Stimulated activated CD4-positive, alpha-beta T cell treated with anti-CD3 and anti-CD28 coated beads, Interleukin-4, amount 100 ng/mL, for 48 hours (primary cell): ENCODE measurements around the gene DNAJC5.

ENCODE experiments used
- DNase-seq, 2 donors: peaks; one replicate each; pipeline ENCODE4 v3.0.0-alpha.2; 2020; ENCODE audit warnings: low read depth in 2 of 2

The DNAJC5 gene

DNA sequence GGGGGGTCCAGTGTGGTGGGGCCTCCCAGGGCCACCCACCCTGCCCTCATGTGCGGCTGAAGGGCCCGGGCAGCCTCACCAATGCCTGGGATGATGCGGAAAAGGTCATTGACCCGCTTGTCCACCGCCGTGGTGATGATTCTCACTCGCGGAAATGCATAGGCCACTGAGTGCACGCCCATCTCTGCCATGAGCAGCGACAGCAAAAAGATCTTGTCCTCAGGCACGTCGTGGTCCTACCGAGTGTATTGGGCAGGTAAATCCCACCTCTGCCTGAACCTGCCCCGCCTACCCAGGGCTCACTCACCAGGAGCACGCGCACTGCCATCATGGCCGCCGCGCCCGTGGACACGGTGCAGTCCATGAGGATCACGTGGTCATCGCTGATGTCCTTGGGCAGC, 45.1 kb downstream of the DNAJC5 start:
- DNase-seq: no peak

DNA sequence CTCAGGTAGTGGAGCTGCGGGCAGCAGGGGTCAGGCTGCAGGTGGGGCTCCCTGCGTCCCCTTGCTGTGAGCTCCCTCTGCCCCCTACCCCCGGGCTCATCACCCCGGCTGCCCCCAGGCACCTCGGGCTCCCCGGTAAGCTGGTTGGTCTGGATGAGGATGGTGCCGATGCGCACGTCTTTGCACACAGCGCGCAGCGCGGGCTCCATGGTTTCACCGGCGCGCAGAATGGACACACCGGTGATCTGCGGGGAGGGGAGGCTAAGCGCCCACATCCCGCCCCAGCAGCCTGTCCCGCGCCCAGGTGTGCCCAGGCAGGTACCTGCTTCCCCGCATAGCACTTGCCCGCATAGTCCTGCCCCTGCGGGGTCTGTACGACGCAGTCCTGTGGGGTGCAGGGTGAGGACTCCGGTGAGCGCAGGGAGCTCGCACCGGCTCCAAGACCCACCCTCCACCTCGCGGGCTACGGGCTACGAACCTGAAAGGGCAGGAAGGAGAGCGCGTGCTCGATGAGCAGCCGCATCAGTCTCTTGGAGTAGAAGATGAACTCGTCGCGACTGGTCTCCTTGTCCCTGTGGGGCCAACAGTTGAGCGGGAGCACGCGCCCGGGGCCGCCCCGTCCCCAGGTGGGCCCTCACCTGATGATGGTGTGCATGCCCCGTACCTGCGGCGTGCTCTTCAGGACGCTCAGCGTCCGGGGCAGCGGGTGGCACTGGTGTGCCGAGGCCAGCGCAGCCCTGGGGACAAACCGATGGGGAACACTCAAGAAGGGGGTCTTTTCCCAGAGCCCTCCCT, 45.7 kb downstream of the DNAJC5 start:
- no peak for DNase-seq

DNA sequence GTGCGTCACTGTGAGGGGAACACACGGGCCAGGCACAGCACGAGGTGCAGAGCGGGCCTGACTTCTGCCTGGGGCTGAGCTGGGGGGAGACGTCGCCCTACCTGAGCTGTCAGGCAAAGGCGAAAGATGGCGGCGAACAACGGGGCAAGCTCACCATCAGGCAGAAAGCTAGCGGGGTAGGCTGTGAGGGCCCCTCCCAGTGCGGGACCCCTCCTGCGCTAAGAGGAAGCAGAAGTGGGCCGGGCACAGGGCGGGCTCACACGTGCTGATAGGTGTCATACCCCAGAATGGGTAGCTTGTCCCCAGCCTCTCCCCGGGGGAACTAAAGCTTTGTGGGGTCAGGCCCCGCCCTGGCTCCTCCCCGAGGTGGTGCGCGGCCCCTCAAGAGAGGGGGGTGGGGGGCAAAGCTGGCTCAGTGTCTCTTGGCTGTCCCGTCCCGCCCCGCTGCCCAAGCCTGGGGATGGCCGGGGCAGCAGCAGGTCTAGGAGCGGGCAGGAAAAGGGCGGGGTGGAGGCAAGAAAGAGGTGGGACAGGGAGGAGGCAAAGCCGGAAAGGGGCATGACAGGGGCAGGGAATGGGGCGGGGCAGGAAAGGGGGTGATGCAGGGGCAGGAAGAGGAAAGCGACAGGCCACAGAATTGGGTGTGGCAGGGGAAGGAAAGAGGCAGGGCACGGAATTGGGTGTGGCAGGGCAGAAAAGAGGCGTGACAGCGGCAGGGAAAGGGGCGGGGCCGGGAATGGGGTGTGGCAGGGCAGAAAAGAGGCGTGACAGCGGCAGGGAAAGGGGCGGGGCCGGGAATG, 46.6 kb downstream of the DNAJC5 start:
- peak; percentile 59 to 64 for DNase-seq

DNA sequence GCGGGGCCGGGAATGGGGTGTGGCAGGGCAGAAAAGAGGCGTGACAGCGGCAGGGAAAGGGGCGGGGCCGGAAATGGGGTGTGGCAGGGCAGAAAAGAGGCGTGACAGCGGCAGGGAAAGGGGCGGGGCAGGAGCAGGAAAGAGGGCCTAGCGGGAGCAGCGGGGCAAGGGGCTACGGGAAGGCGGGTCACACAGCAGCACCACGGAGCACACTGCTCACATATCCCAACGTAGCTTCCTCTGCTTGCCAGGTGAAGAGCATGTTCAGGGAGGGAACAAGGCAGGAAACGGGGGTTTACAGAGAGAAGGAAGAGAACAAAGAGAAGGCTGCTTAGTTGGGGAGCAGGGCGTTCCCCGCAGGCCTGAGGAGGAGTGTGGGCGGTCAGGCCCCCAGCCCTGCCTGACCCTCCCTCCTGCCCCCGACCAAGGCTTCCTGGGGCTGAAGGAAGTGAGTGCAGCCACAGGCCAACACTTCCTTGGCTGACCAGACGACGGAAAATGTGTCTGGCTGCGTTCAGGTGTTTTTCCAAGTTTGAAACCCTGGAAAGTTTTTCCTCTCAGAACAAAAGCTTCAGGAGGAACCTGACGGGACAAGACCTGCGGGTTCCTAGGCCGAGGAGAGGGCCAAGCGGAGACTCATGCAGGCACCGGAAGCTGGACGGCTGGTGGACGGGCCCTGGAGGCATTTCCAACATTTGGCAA, 47.5 kb downstream of the DNAJC5 start:
- DNase-seq: peak in 1 of 2 donors; percentile 60

DNA sequence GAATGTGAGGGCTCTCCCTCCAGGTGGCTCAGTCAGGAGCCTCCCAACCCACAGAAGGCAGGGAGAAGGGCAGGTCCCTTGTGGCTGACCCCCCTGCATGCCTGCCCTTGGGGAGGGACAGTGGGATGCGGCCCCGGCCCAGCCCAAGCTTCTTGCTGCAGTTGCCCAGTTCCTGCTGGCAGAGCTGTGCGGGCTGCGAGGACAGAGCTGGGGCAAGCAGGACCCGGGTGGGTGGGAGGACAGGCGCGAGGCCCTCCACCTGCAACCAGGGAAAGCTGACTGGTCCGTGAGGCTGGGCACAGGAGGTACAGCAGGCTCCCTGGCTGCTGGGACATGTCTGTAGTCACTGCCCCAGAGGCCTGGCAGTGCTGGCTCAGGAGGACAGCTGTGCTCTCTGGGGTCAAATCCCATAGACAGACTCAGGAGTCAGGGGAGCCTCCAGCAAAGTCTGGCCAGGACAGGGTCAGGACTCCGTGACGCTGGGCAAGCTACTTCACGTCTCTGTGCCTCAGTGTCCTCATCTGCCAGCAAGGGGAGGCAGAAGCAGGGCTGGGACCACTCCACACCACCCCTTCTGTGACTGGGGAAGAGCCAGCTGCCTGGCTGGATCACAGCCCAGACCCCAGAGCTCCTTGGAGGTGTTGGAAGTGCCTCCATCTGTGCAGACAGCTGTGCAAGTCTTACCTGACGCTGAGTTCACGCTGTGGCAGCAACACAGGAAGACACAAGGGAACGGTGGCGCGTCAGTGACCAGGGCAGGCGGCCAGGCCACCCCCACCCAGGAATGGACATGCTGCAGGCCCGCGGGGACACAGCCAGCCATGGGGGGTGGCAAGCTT, 48.3 kb downstream of the DNAJC5 start:
- no peak for DNase-seq

DNA sequence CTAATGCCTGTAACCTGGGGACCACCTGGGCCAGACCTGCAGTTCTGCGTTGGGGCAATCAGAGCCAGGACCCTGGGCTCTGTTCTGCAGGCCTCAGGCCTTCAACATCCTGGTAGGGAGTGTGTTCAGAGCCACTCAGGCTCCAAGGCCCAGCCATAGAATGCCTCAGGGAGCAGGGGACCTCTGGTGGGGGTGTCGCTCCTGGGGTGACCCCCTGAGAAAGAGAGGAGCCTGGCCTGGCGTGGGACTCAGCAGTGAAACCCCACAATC, 48.8 kb downstream of the DNAJC5 start:
- DNase-seq: no peak

DNA sequence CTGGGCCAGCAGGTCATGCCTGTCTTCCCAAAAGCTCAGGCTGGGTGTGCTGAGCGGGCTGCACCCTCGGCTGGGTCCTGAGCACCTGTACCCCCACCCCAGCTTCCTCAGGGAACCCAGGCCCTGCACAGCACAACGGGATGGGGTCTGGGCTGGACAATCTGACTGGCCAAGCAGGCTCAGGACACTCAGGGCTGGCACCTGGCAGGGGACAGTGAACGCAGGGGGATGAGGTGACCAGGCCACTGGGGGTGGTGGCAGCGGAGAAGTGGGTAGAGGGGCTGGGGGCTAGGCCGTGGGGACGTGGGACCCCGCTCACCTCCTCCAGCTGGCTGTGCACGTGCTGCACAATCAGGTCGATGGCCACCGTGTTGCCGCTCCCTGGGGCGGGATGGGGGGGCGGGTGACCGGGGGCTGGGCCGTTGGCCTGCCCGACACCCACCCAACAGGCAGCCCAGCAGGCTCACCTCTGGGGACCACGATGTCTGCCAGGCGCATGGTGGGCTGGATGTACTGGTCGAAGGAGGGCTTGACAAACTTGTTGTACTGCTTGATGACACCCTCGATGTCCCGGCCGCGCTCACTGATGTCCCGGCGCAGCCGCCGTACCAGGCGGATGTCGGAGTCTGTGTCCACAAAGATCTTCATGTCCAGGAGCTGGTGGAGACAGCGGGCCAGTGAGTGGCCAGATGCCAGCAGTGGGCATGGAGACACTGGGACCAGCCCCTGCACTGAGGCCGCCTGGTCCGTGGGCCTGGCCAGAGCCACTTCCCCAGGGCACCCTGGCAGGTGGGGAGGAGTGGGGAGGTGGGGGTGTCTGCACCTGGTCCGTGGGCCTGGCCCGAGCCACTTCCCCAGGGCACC, 49.4 kb downstream of the DNAJC5 start:
- no peak for DNase-seq

DNA sequence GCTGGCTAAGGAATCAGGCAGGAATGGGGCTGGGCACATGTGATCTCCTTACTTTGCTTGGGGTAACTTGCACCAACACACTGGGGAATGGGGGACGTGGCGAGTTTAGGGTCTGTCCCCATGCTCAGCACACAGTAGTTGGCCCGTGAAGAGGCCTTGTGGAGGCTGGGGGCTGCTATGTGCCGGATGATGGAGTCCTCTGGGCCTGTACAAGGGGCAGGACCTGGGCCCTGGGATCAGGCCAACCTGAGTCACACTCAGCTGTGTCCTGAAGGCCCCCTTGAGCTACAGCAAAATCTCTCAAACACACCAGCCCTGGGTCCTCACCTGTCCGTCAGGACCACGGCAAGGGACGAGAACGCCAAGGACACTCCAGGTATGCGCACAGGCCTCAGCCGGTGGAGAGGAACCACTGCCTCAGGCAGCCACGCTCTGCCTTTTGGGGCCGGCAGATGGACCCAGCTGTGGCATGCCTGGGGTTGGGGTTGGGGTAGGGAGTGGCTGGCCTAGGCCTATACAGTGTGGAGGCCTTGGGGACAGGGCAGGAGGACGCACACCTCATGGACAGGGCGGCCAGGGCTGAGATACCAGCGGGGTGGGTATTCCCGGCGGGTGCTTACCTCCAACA, 50.2 kb downstream of the DNAJC5 start:
- no peak for DNase-seq

DNA sequence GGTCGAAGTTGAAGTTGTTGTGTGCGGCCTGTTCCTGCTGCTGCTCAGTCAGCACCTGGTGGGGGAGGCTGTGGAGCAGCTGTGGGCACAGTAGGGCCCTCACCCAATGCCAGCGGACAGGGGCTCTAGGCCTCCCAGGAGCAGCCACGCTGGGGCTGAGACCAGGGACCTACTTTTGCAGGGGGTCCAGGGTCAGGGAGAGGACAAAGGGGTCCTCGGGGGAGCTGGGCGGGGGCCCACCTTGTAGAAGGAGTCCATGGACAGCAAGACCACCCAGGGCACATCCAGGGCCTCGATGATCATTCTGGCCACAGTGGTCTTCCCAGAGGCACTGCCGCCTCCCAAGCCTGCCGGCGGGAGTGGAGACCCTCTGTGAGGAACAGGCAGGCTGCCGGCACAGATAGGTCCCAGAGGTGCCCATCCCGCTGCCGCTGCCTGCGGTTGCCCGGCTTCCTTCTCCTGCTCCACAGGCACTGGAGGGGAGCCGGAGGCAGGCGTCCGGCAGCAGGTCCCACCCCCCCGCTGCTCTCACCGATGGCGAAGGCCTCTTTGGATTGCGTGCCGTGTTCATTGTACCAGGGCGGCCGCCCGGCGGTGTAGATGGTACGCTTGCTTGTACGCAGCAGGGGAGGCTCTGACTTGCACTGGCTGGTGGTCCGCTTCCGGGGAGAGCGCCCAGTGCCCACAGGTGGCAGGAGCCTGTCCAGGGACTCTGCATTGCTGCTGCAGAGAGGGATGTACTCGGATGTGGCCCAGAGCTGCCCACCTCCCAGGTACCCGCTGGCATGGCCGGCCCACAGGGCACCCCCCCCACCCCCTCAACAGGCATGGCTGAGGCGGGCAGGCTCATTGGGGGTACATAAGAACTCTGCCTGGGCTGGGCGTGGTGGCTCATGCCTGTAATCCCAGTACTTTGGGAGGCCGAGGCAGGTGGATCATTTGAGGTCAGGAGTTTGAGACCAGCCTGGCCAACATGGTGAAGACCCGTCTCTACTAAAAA, 51.3 kb downstream of the DNAJC5 start:
- DNase-seq: no peak

DNA sequence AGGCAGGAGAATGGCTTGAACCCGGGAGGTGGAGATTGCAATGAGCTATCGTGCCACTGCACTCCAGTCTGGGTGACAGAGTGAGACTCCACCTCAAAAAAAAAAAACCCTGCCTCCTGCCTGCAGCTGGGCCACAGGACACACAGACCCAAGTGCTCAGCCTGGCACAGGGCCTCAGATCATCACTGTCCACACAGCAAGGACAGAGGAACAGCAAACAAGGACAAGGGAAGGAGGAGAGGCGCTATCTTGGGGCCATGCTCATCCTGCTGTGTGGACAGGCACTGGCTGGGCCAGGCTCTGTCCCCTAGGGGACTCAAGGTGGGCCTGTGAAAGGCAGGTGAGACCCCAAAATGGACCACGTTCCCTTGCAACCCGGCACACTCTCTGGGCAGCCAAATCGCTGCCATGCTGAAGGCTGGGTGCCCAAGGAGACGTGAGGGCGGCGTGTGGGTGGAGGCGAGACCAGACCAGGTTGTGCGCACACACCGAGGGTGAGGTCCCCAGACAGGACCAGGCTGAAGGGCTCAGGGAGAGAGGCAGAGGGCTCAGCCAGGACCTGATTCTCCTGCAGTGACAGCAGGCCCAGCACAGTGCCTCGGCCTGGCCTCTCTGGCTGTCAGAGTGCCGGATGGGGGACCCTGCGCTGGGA, 52.2 kb downstream of the DNAJC5 start:
- DNase-seq: no peak

DNA sequence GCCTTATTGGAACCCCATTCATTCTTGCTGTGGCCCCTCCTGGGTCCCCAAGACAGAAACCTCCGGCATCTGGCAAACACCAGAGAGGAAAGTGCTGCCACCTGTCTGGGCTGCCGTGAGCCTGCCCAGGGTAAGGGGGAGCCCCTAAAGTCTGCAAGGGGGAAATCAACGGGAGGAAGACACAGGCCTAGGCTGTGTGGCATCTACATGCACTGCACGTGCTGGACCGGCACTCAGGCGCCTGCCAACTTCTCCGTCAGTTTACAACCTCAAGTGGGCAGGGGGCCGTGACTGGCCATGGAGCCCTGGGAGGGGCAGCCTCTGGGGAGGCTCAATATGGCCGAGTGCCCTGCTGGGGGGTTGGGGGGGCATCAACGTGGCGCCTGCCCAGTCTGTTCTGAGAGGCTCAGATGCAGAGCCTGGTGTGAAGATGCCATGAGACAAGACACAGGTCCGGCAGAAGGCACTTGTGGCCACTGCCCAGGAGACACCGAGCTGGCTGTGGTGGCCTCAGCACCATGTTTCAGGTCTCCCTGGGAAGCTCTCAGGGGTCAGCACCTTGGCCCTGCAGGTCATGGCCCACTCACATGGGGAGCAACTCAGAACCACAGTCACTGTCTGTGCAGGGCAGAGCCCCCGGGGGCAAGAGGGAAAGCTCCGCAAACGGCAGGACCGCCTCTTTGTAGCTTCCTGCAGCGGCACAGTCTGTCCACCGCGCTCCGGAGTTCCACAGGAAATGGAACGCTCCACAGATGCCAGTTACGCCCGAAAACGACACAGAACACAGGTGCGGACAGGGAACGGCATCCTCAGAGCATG, 52.9 kb downstream of the DNAJC5 start:
- DNase-seq: no peak

DNA sequence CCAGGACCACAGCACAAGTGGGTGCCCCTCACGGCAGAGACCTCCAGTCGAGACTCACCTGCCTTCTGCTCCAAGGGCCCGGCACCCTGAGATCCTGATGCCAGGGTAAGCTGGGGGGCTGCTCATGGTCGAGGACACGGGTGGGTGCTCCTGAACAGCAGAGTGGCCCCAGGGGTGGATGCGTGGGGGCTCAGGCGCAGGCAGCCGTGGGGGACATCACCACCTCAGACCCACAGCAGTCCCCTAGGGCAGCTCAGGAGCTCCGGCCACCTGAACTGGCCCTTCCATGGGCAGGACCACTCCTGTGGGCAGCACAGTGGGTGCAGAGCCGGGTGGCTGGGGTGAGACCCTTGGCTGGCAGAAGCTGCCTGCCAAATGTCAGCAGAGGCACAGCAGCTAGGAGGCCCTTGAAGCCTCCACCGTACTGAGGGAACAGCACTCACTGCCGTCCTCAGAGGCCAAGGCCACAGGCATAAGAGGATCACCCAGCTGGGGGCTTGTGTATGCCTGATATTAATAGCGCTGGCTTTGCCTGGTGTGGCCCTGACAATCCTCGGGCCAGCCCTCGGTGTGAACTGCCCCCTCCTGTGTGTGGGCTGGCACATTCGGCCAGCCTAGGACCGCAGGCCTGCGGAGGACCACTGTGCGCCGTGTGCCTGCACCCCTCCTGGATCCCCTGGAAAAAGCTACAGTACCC, 55.9 kb downstream of the DNAJC5 start:
- DNase-seq: no peak

DNA sequence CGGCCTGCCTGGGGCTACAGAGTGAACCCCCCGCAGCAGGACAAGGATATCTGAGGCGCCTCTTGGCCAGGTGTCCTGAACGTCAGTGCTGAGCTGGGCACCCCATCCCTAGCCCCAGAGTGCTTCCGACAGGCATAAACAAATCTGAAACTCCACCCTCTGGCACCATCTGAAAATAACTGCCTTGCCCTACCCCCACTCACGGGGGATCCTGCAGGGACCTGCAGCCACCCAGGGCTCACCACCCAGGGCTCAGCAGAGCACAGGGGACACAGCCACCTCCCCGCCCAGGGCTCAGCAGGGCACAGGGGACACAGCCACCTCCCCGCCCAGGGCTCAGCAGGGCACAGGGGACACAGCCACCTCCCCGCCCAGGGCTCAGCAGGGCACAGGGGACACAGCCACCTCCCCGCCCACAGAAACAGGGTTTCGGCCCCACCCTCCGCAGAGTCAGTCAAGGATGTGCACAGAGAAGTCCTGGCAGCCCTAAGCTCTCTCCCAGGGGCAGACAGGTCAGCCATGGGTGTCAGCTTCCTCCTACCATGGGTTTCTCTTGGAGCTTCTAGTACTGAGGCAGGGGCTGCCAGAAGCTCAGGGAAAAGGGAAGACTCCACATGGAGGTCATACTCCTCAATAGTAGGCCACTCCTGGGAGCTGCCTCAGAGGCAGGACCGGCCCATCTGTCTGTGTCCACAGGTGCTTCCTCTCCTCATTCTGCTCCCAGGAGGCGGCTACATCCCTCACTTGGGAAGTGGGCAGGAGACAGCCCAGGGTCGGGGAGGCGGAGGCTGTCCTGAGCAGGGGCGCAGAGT, 56.7 kb downstream of the DNAJC5 start:
- no peak for DNase-seq

DNA sequence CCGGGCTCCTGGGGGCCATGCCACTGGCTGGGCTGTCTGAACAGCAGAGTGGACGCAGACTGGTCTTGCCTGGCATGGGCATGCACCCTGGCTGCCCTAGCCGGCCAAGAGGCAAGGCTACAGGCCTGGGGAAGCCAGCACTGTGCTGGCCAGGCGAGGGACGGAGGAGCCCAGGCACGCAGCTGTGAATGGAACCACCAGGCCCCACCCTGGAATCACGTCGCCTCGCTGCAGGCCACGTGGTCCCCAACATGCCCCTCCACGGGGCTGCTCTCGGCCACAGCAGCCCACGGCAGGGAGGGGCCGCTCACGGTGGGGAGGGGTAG, 57.2 kb downstream of the DNAJC5 start:
- DNase-seq: no peak

DNA sequence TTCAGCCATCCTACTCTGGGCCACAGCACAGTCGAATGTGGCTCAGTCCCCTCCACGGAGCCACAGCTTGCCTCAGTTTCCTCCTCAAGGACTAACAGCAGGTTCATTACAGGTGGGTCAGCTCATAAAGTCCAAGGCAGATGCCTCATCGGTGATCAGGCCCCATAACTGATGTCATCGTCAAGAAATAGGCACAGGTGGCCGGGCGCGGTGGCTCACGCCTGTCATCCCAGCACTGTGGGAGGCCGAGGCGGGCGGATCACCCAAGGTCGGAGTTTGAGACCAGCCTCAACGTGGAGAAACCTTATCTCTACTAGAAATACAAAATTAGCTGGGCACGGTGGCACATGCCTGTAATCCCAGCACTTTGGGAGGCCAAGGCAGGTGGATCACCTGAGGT, 57.8 kb downstream of the DNAJC5 start:
- no peak for DNase-seq

DNA sequence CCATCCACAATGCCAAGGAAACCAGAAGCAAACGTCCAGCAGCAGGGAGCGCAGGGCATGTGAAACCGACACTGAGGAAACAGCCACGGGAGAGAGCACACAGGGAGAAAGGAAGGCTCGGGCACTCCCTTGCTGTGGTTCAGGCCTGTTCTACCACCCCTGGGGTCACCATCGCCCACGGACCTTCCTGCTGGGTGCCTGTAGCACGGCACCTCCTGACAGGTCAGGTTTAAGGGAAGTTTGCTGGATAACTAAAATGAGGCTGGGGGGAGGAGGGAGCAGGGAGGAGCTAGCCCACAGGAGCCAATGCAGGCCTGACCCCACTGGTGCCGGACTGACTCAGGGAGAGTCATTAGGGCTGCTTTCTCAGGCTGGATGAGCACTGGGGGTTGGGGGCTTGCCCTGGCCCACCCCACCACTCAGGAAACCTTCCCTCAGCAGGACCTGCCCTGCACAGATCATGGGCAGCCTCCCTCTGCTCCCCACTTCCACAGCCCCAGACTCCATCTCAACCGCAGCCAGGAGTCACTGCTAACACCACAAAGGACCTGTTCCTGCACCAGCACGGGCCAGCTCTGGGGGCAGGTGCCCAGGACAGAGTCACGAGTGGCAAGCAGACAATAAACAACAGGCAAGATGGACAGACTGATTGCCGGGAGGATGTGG, 59.0 kb downstream of the DNAJC5 start:
- no peak for DNase-seq
